Lower leg skin (tissue), 3 donors: ENCODE measurements around the gene VSTM2L.

Experiments used
- CTCF ChIP-seq, 3 donors: fragments of 450-650 bp; IDR thresholded peaks; one replicate each; pipeline ENCODE4 v1.5.1; 2016; ENCODE audit warnings: antibody characterized with exemption in 3 of 3, mild to moderate bottlenecking in 3 of 3, moderate library complexity in 2 of 3
- POLR2A ChIP-seq, 2 donors: fragments of 450-650 bp; IDR thresholded peaks; one replicate each; pipeline ENCODE4 v1.6.1; 2016 to 2017; ENCODE audit warnings: antibody characterized with exemption in 2 of 2, mild to moderate bottlenecking in 1 of 2, moderate library complexity in 1 of 2

GRCh38 chr20:37921341-37921929 lies 18.5 kb downstream of the VSTM2L start:
- TF ChIP-seq CTCF (IDR thresholded peaks at IDR 0.05) (no peak), POLR2A (IDR thresholded peaks at IDR 0.05) (no peak)
